MM.1S (cell line): ENCODE results near the gene CBR4.

Experiments used
- DNase-seq: peaks from one replicate; pipeline ENCODE4 v3.0.0-alpha.2; 2015
- H2AFZ ChIP-seq: fragments of 300-600 bp; sonication (generic); 2 replicates; pipeline ENCODE4 v1.6.0; 2016; ENCODE audit warnings: antibody characterized with exemption, low read length
- H3F3A ChIP-seq: fragments of 300-600 bp; sonication (generic); 2 replicates; pipeline ENCODE4 v1.6.1; 2016; ENCODE audit warnings: mild to moderate bottlenecking, antibody characterized with exemption, low read length, moderate library complexity, mixed read lengths; ENCODE audit not compliant: insufficient read depth
- H3K27ac ChIP-seq: fragments of 300-600 bp; sonication (generic); 2 replicates; pipeline ENCODE4 v1.5.1; 2016; ENCODE audit warnings: mild to moderate bottlenecking, low read length
- H3K27me3 ChIP-seq: fragments of 300-600 bp; sonication (generic); replicated peaks from 2 replicates; pipeline ENCODE4 v1.6.0; 2016; ENCODE audit warnings: low read length; ENCODE audit not compliant: insufficient read depth
- H3K36me3 ChIP-seq: fragments of 300-600 bp; sonication (generic); replicated peaks from 2 replicates; pipeline ENCODE4 v1.6.1; 2016; ENCODE audit warnings: mild to moderate bottlenecking, low read length, mixed read lengths; ENCODE audit not compliant: insufficient read depth
- H3K4me1 ChIP-seq: fragments of 300-600 bp; sonication (generic); 2 replicates; pipeline ENCODE4 v1.6.1; 2016; ENCODE audit warnings: low read length, mixed read lengths
- H3K4me2 ChIP-seq: fragments of 300-600 bp; sonication (generic); 2 replicates; pipeline ENCODE4 v1.6.0; 2016; ENCODE audit warnings: low read depth, low read length
- H3K4me3 ChIP-seq: fragments of 300-600 bp; sonication (generic); 2 replicates; pipeline ENCODE4 v1.5.1; 2016; ENCODE audit warnings: low read length, mixed read lengths
- H3K79me2 ChIP-seq: fragments of 300-600 bp; sonication (generic); 2 replicates; pipeline ENCODE4 v1.6.1; 2016; ENCODE audit warnings: mixed run types, low read length, mixed read lengths
- H3K9ac ChIP-seq: fragments of 300-600 bp; sonication (generic); 2 replicates; pipeline ENCODE4 v1.6.1; 2016; ENCODE audit warnings: low read length, mixed read lengths
- H3K9me2 ChIP-seq: fragments of 300-600 bp; sonication (generic); replicated peaks from 2 replicates; pipeline ENCODE4 v1.6.1; 2016; ENCODE audit warnings: mild to moderate bottlenecking, low read length, mixed read lengths; ENCODE audit not compliant: insufficient read depth
- H3K9me3 ChIP-seq: fragments of 300-600 bp; sonication (generic); replicated peaks from 2 replicates; pipeline ENCODE4 v1.6.1; 2016; ENCODE audit warnings: mild to moderate bottlenecking, low read length, mixed read lengths; ENCODE audit not compliant: insufficient read depth
- H4K20me1 ChIP-seq: fragments of 300-600 bp; sonication (generic); 2 replicates; pipeline ENCODE4 v1.6.1; 2016; ENCODE audit warnings: mild to moderate bottlenecking, low read length, moderate library complexity, mixed read lengths; ENCODE audit not compliant: insufficient read depth
- CTCF ChIP-seq: fragments of 300-600 bp; sonication (generic); IDR thresholded peaks from 2 replicates; pipeline ENCODE4 v1.5.1; 2016; ENCODE audit warnings: antibody characterized with exemption, low read length, mixed read lengths
- EZH2 ChIP-seq: fragments of 300-600 bp; sonication (generic); optimal IDR thresholded peaks from 2 replicates; pipeline ENCODE3; 2017; ENCODE audit warnings: low read depth, mild to moderate bottlenecking, antibody characterized with exemption, low read length, mixed read lengths
- EZH2phosphoT487 ChIP-seq: fragments of 300-600 bp; sonication (generic); IDR thresholded peaks from 2 replicates; pipeline ENCODE4 v1.6.1; 2018; ENCODE audit warnings: antibody characterized with exemption, low read length

CBR4 gene

GRCh38 chr4:169054879-169055278, 44.8 kb upstream of the CBR4 start:
- Histone ChIP-seq H3K4me1 (no peaks in the 10 kb centered on the region), H2AFZ (no peak overlapping the region), H3K9me2 (no peaks in the 10 kb centered on the region)

GRCh38 chr4:169052594-169052945, 42.5 kb upstream of the CBR4 start:
- Histone ChIP-seq H3K27me3 (no peaks in the 10 kb centered on the region), H3K9ac (no peak overlapping the region), H3K4me2 (no peak overlapping the region), H4K20me1 (no peaks in the 10 kb centered on the region), H2AFZ (no peak overlapping the region), H3K36me3 (no peaks in the 10 kb centered on the region), H3F3A (no peaks in the 10 kb centered on the region), H3K9me2 (no peaks in the 10 kb centered on the region), H3K4me1 (no peaks in the 10 kb centered on the region), H3K4me3 (no peak overlapping the region), H3K9me3 (no peaks in the 10 kb centered on the region), H3K27ac (no peak overlapping the region), H3K79me2 (no peaks in the 10 kb centered on the region)
- DNase-seq, result no peak
- TF ChIP-seq CTCF, result no peak
- no peak for TF ChIP-seq EZH2
- no peak for TF ChIP-seq EZH2phosphoT487

More at GRCh38 chr4:169054879-169055278, 44.8 kb upstream of the CBR4 start:
- Histone ChIP-seq H3K4me2 (no peak overlapping the region), H3K36me3 (no peaks in the 10 kb centered on the region), H3K27ac (no peak overlapping the region), H4K20me1 (no peaks in the 10 kb centered on the region), H3F3A (no peaks in the 10 kb centered on the region), H3K79me2 (no peaks in the 10 kb centered on the region), H3K27me3 (no peaks in the 10 kb centered on the region), H3K9me3 (no peaks in the 10 kb centered on the region), H3K4me3 (no peak overlapping the region), H3K9ac (no peak overlapping the region)
- DNase-seq, result no peak
- TF ChIP-seq EZH2 (no peak), EZH2phosphoT487 (no peak), CTCF (no peak)

GRCh38 chr4:169051761-169052593, 41.9 kb upstream of the CBR4 start:
- no peaks in the 10 kb centered on the region for H3K4me1 ChIP-seq
- H3K9ac ChIP-seq, result no peak overlapping the region
- no peak overlapping the region for H3K27ac ChIP-seq
- DNase-seq, result no peak
- H3K27me3 ChIP-seq, result no peaks in the 10 kb centered on the region
- H3F3A ChIP-seq, result no peaks in the 10 kb centered on the region
- H3K4me3 ChIP-seq, result no peak overlapping the region
- no peaks in the 10 kb centered on the region for H3K9me2 ChIP-seq
- TF ChIP-seq EZH2 (no peak), EZH2phosphoT487 (no peak), CTCF (no peak)
- H3K9me3 ChIP-seq, result no peaks in the 10 kb centered on the region
- no peaks in the 10 kb centered on the region for H3K36me3 ChIP-seq
- H4K20me1 ChIP-seq, result no peaks in the 10 kb centered on the region
- H3K4me2 ChIP-seq, result no peak overlapping the region
- no peak overlapping the region for H2AFZ ChIP-seq
- H3K79me2 ChIP-seq, result no peaks in the 10 kb centered on the region
